Breast epithelium (tissue), 4 donors: ENCODE data around the gene FIBCD1. TPM values are rescaled to one million over a fixed set of nuclear protein-coding genes. Genes with fewer than 3 reads are reported as not detected.

Experiments
- DNase-seq, 2 donors: peaks; one replicate each; pipeline ENCODE4 v3.0.0-alpha.2; 2019; ENCODE audit warnings: low spot score in 2 of 2
- H3K27ac ChIP-seq, 2 donors: fragments of 200-600 bp; sonication (generic) in 1 of 2; one replicate each; pipeline ENCODE4 v1.5.1; 2016 to 2019; ENCODE audit warnings: mild to moderate bottlenecking in 1 of 2
- H3K27me3 ChIP-seq, 2 donors: fragments of 200-600 bp; sonication (generic) in 1 of 2; one replicate each; pipeline versions ENCODE4 v1.5.1 to v1.6.0; 2017 to 2019; ENCODE audit warnings: control low read depth in 1 of 2, mild to moderate bottlenecking in 1 of 2
- H3K36me3 ChIP-seq: fragments of 200-600 bp; one replicate; pipeline ENCODE4 v1.5.1; 2019
- H3K4me1 ChIP-seq, 2 donors: fragments of 200-600 bp; sonication (generic); one replicate each; pipeline ENCODE4 v1.5.1; 2016 to 2019; ENCODE audit warnings: control low read depth in 1 of 2
- H3K4me3 ChIP-seq, 3 donors: fragments of 200-600 bp; sonication (generic); 1 replicate in 2 of 3; 2 replicates in 1 of 3; pipeline ENCODE4 v1.5.1; 2016 to 2019; ENCODE audit warnings: mild to moderate bottlenecking in 3 of 3, moderate library complexity in 2 of 3
- H3K9me3 ChIP-seq, 2 donors: fragments of 200-600 bp; sonication (generic) in 1 of 2; one replicate each; pipeline ENCODE4 v1.5.1; 2016 to 2019; ENCODE audit warnings: control low read depth in 1 of 2
- CTCF ChIP-seq, 3 donors: fragments of 450-650 bp; IDR thresholded peaks; one replicate each; pipeline ENCODE4 v1.5.1; 2016 to 2017; ENCODE audit warnings: antibody characterized with exemption in 3 of 3, mild to moderate bottlenecking in 3 of 3, moderate library complexity in 3 of 3
- POLR2A ChIP-seq: fragments of 450-650 bp; IDR thresholded peaks from one replicate; pipeline ENCODE4 v1.6.1; 2016; ENCODE audit warnings: antibody characterized with exemption, mild to moderate bottlenecking, moderate library complexity
- POLR2AphosphoS5 ChIP-seq, 3 donors: sonication (generic); formaldehyde crosslinking; IDR thresholded peaks; one replicate each; pipeline ENCODE4 v1.6.1; 2017; ENCODE audit warnings: antibody characterized with exemption in 3 of 3
- intact Hi-C: fragments of 100-400 bp; cut with DNase I; formaldehyde crosslinking; loops from one replicate; pipeline ENCODE4 v1.15.1; 2023; ENCODE audit warnings: low total_unique reads
- total RNA-seq, 3 donors: library from RNA; depleted of rRNA; stranded (reverse); fragments of >200 nt; gene quantifications; one replicate each; pipeline ENCODE4 v1.1.0, GENCODE V29; 2016

FIBCD1 gene
- total RNA-seq, 3 donors from 2014 or later, result 0.16 to 0.44 TPM; not detected in 1

- H3K4me1 ChIP-seq, result no peaks in the 10 kb centered on the region
- H3K27me3 ChIP-seq, result peaks cover 0 to 20% of the 10 kb centered on the region in 2 donors
- H3K9me3 ChIP-seq, result no peaks in the 10 kb centered on the region
- no peak overlapping the region for H3K4me3 ChIP-seq
- no peaks in the 10 kb centered on the region for H3K36me3 ChIP-seq
- H3K27ac ChIP-seq, result no peak overlapping the region
- DNase-seq, result no peak
- intact Hi-C loops, result no loop called here
- TF ChIP-seq CTCF (IDR thresholded peaks at IDR 0.05), result no peak
- no peak for TF ChIP-seq POLR2A
- no peak for TF ChIP-seq POLR2AphosphoS5 (IDR thresholded peaks at IDR 0.05)
These were observed 31.0 kb upstream of the FIBCD1 start for GRCh38 chr9:130970052-130970451.

GRCh38 chr9:130965680-130966079 is 26.6 kb upstream of the FIBCD1 start:
- intact Hi-C loops, result no loop called here
- H3K4me3 ChIP-seq, result no peak overlapping the region
- TF ChIP-seq CTCF (IDR thresholded peaks at IDR 0.05) (no peak), POLR2AphosphoS5 (IDR thresholded peaks at IDR 0.05) (no peak)
- H3K27me3 ChIP-seq, result no peaks in the 10 kb centered on the region
- H3K4me1 ChIP-seq, result peaks cover 4% of the 10 kb centered on the region in 2 donors
- H3K9me3 ChIP-seq, result peaks cover 0 to 3% of the 10 kb centered on the region in 2 donors
- no peaks in the 10 kb centered on the region for H3K36me3 ChIP-seq
- H3K27ac ChIP-seq, result no peak overlapping the region
- no peak for DNase-seq

GRCh38 chr9:130963916-130964315 is 24.9 kb upstream of the FIBCD1 start:
- intact Hi-C loops, result no loop called here
- peaks cover 0 to 3% of the 10 kb centered on the region in 2 donors for H3K9me3 ChIP-seq
- H3K27me3 ChIP-seq, result no peaks in the 10 kb centered on the region
- no peak overlapping the region for H3K27ac ChIP-seq
- DNase-seq, result no peak
- peaks cover 4% of the 10 kb centered on the region in 2 donors for H3K4me1 ChIP-seq
- TF ChIP-seq POLR2AphosphoS5 (IDR thresholded peaks at IDR 0.05) (no peak), CTCF (IDR thresholded peaks at IDR 0.05) (no peak), POLR2A (no peak)
- no peak overlapping the region for H3K4me3 ChIP-seq
- H3K36me3 ChIP-seq, result no peaks in the 10 kb centered on the region

DNA sequence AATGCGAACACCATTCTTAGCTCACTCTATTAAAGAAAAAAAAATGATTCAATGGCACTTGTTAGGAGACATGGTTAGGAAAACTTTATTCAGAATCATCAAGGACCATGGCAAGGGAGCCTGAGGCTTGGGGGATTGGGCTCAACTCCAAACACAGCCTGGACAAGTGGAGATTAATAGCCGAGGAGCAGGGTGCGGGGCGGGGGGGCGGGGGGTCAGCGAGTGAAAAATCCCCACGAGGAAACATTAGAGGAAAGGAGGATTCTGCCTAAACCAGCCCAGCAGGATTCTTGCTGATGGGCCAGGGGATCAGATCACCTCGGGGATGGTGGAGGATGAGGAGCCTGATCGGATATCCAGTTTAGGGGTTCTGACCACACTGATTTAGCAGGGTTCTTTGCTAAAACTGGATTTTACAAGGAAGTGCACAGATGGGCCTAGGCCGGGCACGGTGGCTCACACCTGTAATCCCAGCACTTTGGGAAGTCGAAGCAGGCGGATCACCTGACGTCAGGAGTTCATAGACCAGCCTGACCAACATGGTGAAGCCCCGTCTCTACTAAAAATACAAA is 24.4 kb upstream of the FIBCD1 start:
- no peak for TF ChIP-seq CTCF (IDR thresholded peaks at IDR 0.05)
- TF ChIP-seq POLR2AphosphoS5 (IDR thresholded peaks at IDR 0.05), result no peak
- TF ChIP-seq POLR2A, result no peak
- H3K27ac ChIP-seq, result peak overlapping the region in 1 of 2 donors; percentile 33
- H3K9me3 ChIP-seq, result peaks cover 0 to 3% of the 10 kb centered on the region in 2 donors
- no peaks in the 10 kb centered on the region for H3K27me3 ChIP-seq
- H3K4me1 ChIP-seq, result peaks cover 4% of the 10 kb centered on the region in 2 donors
- no peak for DNase-seq
- no peak overlapping the region for H3K4me3 ChIP-seq
- intact Hi-C loops, result no loop called here
- H3K36me3 ChIP-seq, result no peaks in the 10 kb centered on the region

GRCh38 chr9:130962418-130963316 is 23.6 kb upstream of the FIBCD1 start:
- intact Hi-C loops, result no loop called here
- Histone ChIP-seq H3K27me3 (no peaks in the 10 kb centered on the region), H3K9me3 (peaks cover 0 to 3% of the 10 kb centered on the region in 2 donors), H3K27ac (peak overlapping the region; percentile 38 to 41), H3K4me3 (peak overlapping the region in 1 of 3 donors; percentile 11), H3K4me1 (peaks cover 4% of the 10 kb centered on the region in 2 donors), H3K36me3 (no peaks in the 10 kb centered on the region)
- DNase-seq, result peak in 1 of 2 donors; percentile 77
- TF ChIP-seq POLR2AphosphoS5 (IDR thresholded peaks at IDR 0.05), result peak in 1 of 3 donors; percentile 37
- TF ChIP-seq POLR2A, result no peak
